Small intestine (tissue), 7 donors: ENCODE measurements around the gene B9D1. TPM values are rescaled to one million over a fixed set of nuclear protein-coding genes. Genes with fewer than 3 reads are reported as not detected.

ENCODE experiments used
- DNase-seq, 2 donors: peaks; one replicate each; pipeline versions ENCODE4 v3.0.0 to v3.0.0-alpha.2; 2013
- FAIRE-seq: peaks from 2 replicates; lab custom pipeline; 2012; peaks lifted over from hg19 to GRCh38; lab: Jason Lieb, UNC
- H3K27ac ChIP-seq, 3 donors: one replicate each; pipeline ENCODE4 v1.5.1; 2013; ENCODE audit warnings: low read length in 2 of 3, mild to moderate bottlenecking in 2 of 3, control low read depth in 1 of 3, inconsistent platforms in 1 of 3, low read depth in 1 of 3, moderate library complexity in 1 of 3
- H3K27me3 ChIP-seq, 3 donors: one replicate each; pipeline ENCODE4 v1.6.1; 2013; ENCODE audit warnings: low read length in 3 of 3, inconsistent platforms in 1 of 3; ENCODE audit not compliant: control insufficient read depth in 3 of 3, insufficient read depth in 3 of 3
- H3K36me3 ChIP-seq, 3 donors: one replicate each; pipeline ENCODE4 v1.6.1; 2013; ENCODE audit warnings: low read length in 3 of 3, inconsistent platforms in 1 of 3, low read depth in 1 of 3, mild to moderate bottlenecking in 1 of 3, moderate library complexity in 1 of 3; ENCODE audit not compliant: control insufficient read depth in 3 of 3, insufficient read depth in 2 of 3
- H3K4me1 ChIP-seq, 3 donors: one replicate each; pipeline ENCODE4 v1.6.1; 2013; ENCODE audit warnings: low read length in 2 of 3, inconsistent platforms in 1 of 3, low read depth in 1 of 3, mild to moderate bottlenecking in 1 of 3, moderate library complexity in 1 of 3; ENCODE audit not compliant: control insufficient read depth in 3 of 3, insufficient read depth in 2 of 3
- H3K4me3 ChIP-seq, 3 donors: one replicate each; pipeline ENCODE4 v1.5.1; 2013; ENCODE audit warnings: low read length in 3 of 3, control low read depth in 1 of 3, inconsistent platforms in 1 of 3, low read depth in 1 of 3, mild to moderate bottlenecking in 1 of 3, moderate library complexity in 1 of 3
- H3K9me3 ChIP-seq, 2 donors: one replicate each; pipeline ENCODE4 v1.6.1; 2013; ENCODE audit warnings: low read depth in 1 of 2, low read length in 1 of 2; ENCODE audit not compliant: control insufficient read depth in 2 of 2, insufficient read depth in 1 of 2
- WGBS, 3 donors: extraction: QIAGEN DNeasy Blood & Tissue Kit; methylation state at CpG; one replicate each; pipeline ENCODE4 v1.1.7; 2013; 5-methylcytosine and 5-hydroxymethylcytosine counted together
- polyA plus RNA-seq, 4 donors: library from polyadenylated mRNA; stranded (reverse) in 3 of 4; unstranded in 1 of 4; fragments of 200-250 nt in 3 of 4; fragments of 120-200 nt in 1 of 4; gene quantifications; one replicate each; pipeline versions ENCODE4 v1.2.1 to v1.2.3, GENCODE V29; 2013
- donor health status: healthy with polysubstance abuse.
- donor health status: control.
- donor health status: control.
- donor health status: Bipolar disorder and iron deficiency.
- donor health status: healthy.

Gene B9D1
- polyA plus RNA-seq, 4 donors: 2.2 to 18.1 (median 12.9) TPM

GRCh38 chr17:19369107-19369778 is 6.7 kb upstream of the B9D1 start:
- DNase-seq: peak in 1 of 2 donors; percentile 93
- no peaks in the 10 kb centered on the region for H3K4me1 ChIP-seq
- peak overlapping the region in 1 of 3 donors; percentile 27 for H3K27ac ChIP-seq
- peaks cover 0 to 6% of the 10 kb centered on the region in 2 donors for H3K9me3 ChIP-seq
- H3K4me3 ChIP-seq: no peak overlapping the region
- no peaks in the 10 kb centered on the region for H3K36me3 ChIP-seq
- no peaks in the 10 kb centered on the region for H3K27me3 ChIP-seq
- 71 to 82% (median 74%) methylated on average over 16 of the region's 16 CpGs for WGBS, 3 donors
- FAIRE-seq: no peak

- H3K27ac ChIP-seq: no peak overlapping the region
- WGBS, 3 donors: 78 to 95% (median 92%) methylated on average over 4 of the region's 4 CpGs
- peaks cover 0 to 6% of the 10 kb centered on the region in 2 donors for H3K9me3 ChIP-seq
- no peaks in the 10 kb centered on the region for H3K27me3 ChIP-seq
- DNase-seq (no peak), FAIRE-seq (no peak)
- peaks cover 0 to 2% (median 0%) of the 10 kb centered on the region in 3 donors for H3K4me1 ChIP-seq
- no peak overlapping the region for H3K4me3 ChIP-seq
- no peaks in the 10 kb centered on the region for H3K36me3 ChIP-seq
These were observed 5.7 kb upstream of the B9D1 start for GRCh38 chr17:19368229-19368628.

- DNase-seq (no peak), FAIRE-seq (no peak)
- Histone ChIP-seq H3K9me3 (peaks cover 0 to 6% of the 10 kb centered on the region in 2 donors), H3K36me3 (no peaks in the 10 kb centered on the region), H3K4me3 (no peak overlapping the region), H3K27me3 (no peaks in the 10 kb centered on the region), H3K27ac (no peak overlapping the region), H3K4me1 (peaks cover 0 to 5% (median 0%) of the 10 kb centered on the region in 3 donors)
- 81 to 90% (median 87%) methylated on average over 5 of the region's 5 CpGs for WGBS, 3 donors
These were observed 4.1 kb upstream of the B9D1 start for GRCh38 chr17:19366637-19366972.

DNA sequence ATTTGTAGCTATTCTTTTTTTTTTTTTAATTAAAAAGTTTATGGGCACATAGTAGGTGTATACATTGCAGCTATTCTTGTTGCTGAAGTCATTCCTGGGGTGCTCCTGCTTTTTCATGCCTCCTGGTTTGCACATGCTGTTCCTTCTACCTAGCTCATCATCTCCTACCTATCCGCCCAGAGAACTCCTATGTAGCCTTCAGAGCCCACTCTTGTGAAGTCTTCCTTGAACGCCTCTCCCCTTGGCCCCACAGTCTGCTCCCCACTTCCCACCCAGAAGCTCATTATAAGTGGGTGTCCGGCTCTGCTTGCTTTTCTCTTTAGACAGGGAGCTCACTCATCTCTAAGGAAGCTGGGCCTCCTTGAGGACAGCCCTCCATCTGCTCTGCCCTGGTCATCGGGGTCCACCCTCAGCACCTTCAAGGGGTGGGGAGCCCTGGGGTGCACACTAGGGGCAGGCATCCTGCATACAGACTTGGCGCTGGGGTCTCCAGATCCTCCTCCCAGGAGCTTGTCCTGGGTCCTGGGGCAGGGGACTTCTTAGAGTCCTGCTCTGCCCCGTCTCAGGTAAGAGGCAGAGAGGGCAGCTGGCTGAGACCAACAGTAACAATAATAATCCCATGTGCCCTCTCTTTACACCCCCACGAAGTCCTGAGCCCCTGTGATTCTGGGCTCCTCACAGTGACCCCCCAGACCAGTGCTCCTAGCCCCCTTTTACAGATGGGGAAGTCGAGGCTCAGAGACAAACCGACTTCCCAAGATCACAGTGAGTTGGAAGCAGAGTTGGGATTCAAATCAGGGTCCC is 3.5 kb upstream of the B9D1 start:
- Histone ChIP-seq H3K4me1 (peaks cover 0 to 5% (median 0%) of the 10 kb centered on the region in 3 donors), H3K27ac (no peak overlapping the region), H3K36me3 (no peaks in the 10 kb centered on the region), H3K4me3 (no peak overlapping the region), H3K27me3 (no peaks in the 10 kb centered on the region), H3K9me3 (peaks cover 0 to 6% of the 10 kb centered on the region in 2 donors)
- FAIRE-seq (no peak), DNase-seq (no peak)
- WGBS, 3 donors: 87 to 88% (median 87%) methylated on average over 9 of the region's 9 CpGs

DNA sequence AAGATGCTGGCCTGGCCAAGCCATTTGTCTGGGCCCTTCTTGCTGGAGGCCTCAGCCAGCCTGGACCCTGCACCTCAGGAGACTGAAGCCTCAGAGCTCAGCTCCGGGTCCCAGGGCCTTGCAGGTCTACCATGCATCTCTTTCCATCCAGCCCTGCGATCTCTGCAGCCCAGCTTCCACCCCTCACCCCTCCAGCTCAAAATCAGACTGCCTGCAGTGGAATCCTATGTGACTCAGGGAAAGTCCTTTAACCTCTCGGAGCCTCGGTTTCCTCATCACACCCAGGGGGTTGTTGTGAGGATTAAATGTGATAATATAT is 2.9 kb upstream of the B9D1 start:
- 85 to 93% (median 88%) methylated on average over 4 of the region's 4 CpGs for WGBS, 3 donors
- H3K36me3 ChIP-seq: no peaks in the 10 kb centered on the region
- no peak for DNase-seq
- H3K9me3 ChIP-seq: peaks cover 0 to 6% of the 10 kb centered on the region in 2 donors
- no peak overlapping the region for H3K4me3 ChIP-seq
- peaks cover 0 to 5% (median 0%) of the 10 kb centered on the region in 3 donors for H3K4me1 ChIP-seq
- no peaks in the 10 kb centered on the region for H3K27me3 ChIP-seq
- no peak overlapping the region for H3K27ac ChIP-seq
- FAIRE-seq: no peak

DNA sequence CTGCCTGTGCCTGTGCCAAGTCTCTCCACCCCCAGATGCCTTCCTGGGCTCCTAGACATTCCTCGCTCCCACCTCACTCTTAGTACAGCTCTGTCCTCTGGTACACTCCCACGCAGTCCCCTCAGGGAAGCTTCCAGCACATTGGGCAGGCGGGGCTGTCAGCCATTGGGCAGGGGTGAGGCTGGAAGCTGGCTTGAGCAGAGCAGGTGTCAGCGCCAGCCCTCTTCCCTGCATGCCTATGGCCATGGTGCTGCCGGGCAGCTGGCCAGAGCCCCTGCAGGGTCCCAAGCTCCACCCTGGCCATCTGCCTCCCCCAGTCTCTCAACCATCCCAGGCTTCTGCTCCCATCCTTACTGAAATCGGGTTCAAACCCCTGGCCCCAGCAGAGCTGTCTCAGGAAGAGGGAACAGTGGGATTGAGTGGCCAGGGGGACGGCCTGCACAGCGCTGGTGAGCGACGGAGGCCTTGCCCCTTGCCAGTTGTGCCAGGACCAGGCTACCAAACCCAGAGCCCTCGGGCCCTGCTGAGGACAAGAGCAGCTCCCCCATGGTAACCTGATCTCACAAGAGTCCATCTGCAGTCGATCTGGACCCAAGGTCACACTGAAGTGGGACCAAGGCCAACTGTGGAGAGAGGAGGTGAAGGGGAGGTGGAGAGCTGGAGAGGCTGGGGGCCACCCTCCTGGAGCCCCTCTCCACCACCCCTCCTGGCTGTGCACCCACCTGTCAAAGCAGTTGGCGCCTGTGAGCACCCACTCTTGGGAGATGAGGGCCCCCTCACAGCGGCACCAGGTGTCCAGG is 2.4 kb upstream of the B9D1 start:
- Histone ChIP-seq H3K27ac (no peak overlapping the region), H3K4me3 (no peak overlapping the region), H3K9me3 (peaks cover 0 to 6% of the 10 kb centered on the region in 2 donors), H3K36me3 (peaks cover 0 to 5% (median 0%) of the 10 kb centered on the region in 3 donors), H3K27me3 (no peaks in the 10 kb centered on the region), H3K4me1 (peaks cover 0 to 5% (median 0%) of the 10 kb centered on the region in 3 donors)
- FAIRE-seq (no peak), DNase-seq (no peak)
- 79 to 85% (median 81%) methylated on average over 12 to 14 of the region's 14 CpGs for WGBS, 3 donors

DNA sequence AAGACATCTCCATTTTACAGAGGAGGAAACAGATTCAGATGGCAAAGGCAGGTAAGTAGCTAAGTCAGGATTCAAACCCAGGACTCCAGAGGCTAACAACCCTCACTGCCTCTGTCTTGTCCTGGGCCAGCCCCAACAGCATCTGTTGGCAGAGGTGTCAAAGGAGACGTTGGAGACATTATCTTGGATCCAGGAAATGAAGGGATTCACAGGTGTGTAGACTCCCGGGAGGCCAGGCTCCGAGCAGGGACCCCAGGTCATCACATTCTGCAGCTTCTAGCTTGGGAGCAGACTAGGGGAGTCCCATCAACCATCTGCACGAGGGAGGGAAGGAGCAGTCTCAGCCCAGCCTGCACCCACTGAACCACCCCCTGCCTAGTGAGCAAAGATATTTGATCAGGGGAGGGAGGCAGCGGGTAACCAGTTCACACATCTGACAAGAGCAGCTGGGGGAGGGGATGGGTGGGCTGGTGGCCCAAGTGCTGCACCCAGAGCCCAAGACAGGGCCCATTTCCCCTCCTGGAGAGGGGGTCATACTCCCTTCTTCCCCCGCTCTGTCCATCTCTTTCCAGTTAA is 1.0 kb upstream of the B9D1 start:
- FAIRE-seq: no peak
- no peaks in the 10 kb centered on the region for H3K27me3 ChIP-seq
- no peak overlapping the region for H3K4me3 ChIP-seq
- H3K27ac ChIP-seq: no peak overlapping the region
- no peak for DNase-seq
- WGBS, 3 donors: 40 to 62% (median 52%) methylated on average over 6 of the region's 6 CpGs
- H3K9me3 ChIP-seq: no peaks in the 10 kb centered on the region
- H3K4me1 ChIP-seq: peaks cover 0 to 5% (median 0%) of the 10 kb centered on the region in 3 donors
- peaks cover 0 to 18% (median 0%) of the 10 kb centered on the region in 3 donors for H3K36me3 ChIP-seq

- H3K9me3 ChIP-seq: no peaks in the 10 kb centered on the region
- WGBS, 3 donors: 21 to 28% (median 27%) methylated on average over 14 of the region's 14 CpGs
- H3K36me3 ChIP-seq: peaks cover 0 to 23% (median 0%) of the 10 kb centered on the region in 3 donors
- H3K27ac ChIP-seq: peak overlapping the region in 2 of 3 donors; percentile 81 to 95
- H3K27me3 ChIP-seq: no peaks in the 10 kb centered on the region
- FAIRE-seq: no peak
- no peak for DNase-seq
- H3K4me3 ChIP-seq: peak overlapping the region in 2 of 3 donors; percentile 71 to 76
- peaks cover 0 to 5% (median 0%) of the 10 kb centered on the region in 3 donors for H3K4me1 ChIP-seq
These were observed 553 bp upstream of the B9D1 start for GRCh38 chr17:19363114-19363438.
